Activated T-cell treated with anti-CD3 and anti-CD28 coated beads, Interleukin-2, amount 50 U/mL, for 48 hours (primary cell): ENCODE data around the gene NUP210.

Experiments
- DNase-seq, 2 experiments: peaks; one replicate each; pipeline ENCODE4 v3.0.0-alpha.2; 2020

Gene NUP210

GRCh38 chr3:13285007-13285567, 135.0 kb downstream of the NUP210 start:
- no peak for DNase-seq

GRCh38 chr3:13283877-13284264, 136.3 kb downstream of the NUP210 start:
- no peak for DNase-seq

- peak in 1 of 2 experiments; percentile 49 for DNase-seq
These were observed 136.9 kb downstream of the NUP210 start for GRCh38 chr3:13282986-13283876.

DNA sequence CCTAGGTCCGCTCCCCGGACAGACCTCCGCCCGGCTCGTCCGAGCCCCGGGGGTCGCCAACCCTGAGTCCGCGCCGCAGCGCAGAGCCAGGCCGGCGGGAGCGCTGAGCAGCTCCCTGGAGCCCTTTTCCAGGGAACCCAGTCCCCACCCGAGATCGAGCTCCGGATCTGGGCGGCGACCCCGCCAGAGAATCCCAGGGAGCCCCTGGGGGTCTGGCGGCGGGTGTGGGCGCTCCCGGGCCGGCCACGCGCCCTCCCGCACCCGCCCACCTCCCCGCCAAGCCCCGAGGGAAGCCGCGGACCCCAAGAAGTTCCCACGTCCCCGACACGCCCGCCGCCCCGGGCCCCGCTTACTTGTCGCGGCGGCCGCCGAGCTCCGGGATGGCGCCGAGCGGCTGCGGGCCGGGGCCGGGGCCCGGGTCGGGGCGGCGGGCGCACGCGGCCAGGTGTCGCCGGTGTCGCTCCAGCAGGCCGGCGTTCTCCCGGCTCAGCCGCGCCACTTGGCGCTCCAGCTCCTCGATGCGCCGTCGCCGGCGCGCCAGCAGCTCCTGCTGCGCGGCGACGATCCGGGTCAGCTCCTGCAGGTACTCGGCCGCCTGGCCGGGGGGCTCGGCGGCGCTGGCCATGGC, 137.7 kb downstream of the NUP210 start:
- peak in 1 of 2 experiments; percentile 43 for DNase-seq

DNA sequence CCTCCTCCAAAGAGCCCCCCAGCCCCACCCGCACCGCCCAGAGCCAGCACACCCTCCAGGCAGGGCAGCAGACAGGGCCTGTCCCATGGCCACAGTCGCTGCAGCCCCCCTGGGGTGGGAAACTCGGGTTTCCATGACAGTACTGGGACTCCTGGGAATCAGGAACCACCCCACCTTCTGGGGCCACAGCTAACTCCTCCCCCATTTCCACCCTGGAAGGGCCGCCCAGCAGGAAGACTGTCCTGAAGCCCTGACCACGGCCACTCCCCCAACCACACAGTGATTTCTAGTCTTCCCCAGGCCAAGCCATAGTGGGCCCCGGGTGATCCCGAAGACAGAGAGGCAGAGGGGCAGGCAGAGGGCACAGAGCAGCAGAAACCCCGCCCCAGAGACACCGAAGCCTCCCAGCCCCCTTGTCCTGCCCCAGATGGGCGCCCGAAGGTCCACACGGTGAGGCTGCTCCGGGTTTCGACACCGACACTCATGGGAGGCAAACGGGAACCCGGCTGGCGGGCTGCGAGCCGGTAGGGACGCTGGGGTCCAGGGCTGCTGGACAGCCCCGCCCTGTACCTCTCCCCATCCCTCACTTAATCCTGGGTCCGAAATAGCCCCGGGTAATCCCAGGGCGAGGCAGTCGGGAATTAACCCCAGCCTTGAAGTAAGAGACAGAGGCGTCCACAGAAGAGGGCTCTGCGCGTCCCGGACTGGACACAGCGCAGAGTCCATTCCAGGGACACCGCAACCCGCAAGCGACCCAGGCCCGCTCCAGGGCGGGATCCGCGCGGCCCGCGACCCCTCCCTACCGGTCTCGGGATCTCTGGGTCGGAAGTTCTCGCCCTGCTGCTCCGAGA, 138.4 kb downstream of the NUP210 start:
- no peak for DNase-seq

GRCh38 chr3:13280811-13281506, 139.2 kb downstream of the NUP210 start:
- DNase-seq: no peak

- DNase-seq: no peak
These were observed 139.9 kb downstream of the NUP210 start for GRCh38 chr3:13280122-13280790.

DNA sequence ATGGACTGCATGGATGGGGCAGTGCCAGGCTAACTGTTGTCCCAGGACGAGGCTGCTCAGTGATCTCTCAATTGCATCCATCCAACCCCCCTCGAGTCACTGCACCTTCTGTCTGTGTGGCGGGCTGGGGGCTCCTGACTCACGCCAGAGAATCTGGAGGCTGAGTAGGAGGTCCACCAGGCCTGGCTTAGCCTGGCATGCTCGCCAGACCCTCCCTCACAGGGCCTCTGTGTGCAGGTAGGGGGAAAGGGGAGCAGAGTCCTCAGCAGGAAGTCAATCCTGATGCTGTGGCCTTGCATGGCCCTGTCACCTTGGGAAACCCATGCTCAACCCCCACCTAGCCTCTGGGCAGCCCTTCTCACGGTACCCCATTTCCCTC, 140.6 kb downstream of the NUP210 start:
- DNase-seq: no peak

GRCh38 chr3:13278783-13279531, 141.2 kb downstream of the NUP210 start:
- DNase-seq: no peak

DNA sequence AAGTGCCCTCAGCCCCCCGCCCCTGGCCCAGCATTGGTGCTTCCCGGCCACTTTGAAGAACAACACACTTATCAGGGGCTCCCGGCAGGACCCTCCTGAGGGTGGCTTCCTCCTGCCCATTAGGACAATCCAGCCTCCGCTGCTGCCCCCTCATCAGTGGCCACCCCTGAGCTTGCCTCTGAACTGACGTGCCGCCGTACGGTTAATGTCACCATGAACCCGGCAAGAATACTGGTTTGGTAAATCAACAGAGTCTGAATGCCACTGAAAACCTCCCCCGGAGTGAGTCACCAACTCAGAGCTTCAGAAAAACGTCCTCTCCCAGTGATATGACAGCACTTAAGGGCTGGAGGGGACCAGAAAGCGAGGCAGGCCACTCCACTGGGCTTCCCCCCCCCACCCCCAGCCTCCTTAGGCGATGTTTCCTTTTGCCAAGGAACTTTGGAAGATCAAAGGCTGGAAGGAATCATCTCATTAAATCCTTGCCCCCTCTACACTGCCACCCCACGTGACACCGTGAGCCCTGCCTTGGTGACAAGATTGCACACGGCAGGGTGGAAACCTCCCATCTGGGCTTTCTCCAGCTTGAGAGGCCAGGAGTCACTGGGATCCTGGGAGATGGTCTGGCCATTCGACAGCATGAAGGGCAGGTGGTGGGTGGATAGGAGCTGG, 142.1 kb downstream of the NUP210 start:
- DNase-seq: peak; percentile 30 to 32

- DNase-seq: no peak
These were observed 142.8 kb downstream of the NUP210 start for GRCh38 chr3:13277196-13277813.

GRCh38 chr3:13276438-13277195, 143.5 kb downstream of the NUP210 start:
- no peak for DNase-seq

DNA sequence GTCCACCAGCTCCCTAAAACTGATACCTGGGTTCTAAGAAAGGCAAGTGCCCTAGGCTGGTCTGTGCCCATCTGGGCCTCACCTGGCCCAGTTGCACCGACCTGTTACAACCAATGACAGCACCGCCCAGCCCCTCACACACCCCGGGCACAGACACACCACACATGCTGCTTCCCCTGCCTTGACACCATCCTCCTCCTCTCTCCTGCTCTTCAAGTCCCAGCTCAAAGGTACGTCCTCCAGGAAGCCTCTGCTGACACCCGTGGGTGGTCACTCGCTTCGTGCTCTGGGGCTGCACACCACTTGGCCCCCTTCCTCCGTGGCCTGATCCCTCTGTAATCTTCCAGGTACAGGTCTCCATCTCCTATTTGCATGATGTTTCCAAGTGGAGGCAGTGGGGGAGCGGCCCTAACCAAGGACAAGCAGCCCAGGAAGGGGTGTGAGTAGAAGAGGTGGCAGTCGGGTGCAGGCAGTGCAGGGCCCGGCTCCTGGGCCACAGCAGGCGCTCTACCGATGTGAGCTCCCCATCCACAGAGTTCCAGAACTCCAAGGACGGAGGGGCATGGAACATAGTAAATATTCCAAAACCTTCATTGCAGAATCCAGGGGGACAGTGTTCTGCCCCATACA, 144.6 kb downstream of the NUP210 start:
- no peak for DNase-seq

DNA sequence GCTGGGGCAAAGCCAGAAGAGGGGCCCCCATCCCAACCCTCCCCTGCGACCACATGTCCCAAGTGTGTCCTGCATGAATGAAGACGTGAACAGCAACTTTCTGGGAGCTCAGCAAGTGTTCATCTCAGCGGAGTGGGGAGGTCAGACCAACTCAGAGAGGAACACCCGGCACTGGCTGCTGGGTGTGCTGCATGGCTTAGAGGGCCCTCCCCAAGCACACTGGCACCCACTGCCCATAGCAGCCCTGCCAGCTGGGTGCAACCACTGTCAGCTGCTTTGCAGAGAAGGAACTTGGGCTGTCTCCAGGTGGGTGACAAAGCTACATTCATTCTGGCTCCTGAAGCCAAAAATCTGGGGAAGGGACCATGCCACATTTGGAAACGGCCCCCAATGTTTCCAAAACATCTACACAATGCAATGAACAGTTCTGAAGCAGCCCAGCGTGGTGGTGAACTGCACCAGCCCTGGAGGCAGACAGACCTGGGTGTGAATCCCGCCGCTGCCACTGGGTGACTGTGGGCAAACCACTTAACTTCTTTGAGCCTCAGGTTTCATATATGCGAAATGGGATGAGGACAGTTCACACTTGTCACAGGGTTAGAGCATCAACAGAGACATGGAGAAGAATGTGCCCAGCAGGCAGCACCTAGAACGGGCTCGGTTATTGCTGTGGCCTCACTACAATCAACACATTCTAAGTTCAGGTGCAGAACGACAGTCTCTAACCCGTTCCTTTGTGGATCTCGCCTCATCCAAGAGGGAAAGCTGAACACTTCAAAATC, 145.4 kb downstream of the NUP210 start:
- no peak for DNase-seq

DNA sequence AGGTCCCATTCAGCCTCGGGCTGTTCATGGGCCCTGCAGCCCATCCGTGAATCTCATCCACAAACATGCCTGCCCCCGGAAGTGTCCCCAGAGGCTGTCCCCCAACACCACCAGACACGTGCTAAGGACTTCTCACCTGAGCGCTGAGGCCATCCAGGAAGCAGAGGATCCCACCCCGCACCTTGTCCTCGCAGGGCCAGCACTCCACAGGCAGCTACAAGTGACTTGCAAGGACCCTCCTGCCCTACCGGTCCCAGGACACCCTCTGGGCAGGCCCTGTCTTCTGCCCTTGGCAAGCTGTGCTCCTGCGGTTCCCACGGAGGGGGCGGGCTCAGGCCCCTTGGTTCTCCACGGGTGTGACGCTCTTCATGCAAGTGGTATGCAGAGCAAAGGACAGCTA, 146.0 kb downstream of the NUP210 start:
- DNase-seq: no peak

- no peak for DNase-seq
These were observed 146.5 kb downstream of the NUP210 start for GRCh38 chr3:13273604-13274105.

DNA sequence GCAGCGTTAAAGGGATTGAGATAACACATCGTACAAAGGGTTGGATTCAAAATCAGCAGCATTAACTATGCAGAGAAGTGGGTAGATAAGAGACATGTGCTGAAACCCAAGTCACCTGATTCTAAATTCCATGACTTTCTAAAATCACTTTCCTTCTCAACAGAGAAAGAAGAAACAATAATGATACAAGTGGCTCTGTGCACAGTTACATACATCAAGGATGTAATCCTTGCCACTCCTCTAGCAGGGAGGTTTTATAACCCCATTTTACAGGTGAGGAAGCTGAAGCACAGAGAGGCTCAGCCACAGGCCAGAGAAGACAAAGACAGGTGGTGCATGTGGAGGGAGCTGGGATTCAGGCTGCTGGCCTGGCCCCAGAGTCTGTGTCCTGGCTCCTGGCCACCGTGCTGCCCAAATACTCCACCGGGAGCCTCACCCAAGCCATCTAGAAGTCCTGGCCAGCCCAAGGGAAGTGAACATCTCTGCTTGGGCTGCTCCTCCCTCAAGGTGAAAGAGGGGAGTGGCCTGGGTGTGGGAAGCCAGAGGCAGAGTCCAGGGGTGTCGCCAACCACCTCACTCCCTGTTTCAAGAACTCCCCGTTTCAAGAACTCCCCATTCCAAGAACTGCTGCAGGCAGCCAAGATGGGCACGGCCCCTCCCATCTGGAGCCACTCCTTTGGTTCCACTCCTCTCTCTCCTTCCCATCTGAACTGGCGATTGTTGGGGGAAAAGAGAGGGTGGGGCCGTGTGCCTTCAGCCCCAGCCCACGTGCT, 147.1 kb downstream of the NUP210 start:
- DNase-seq: no peak
